Fibroblast of lung (primary cell): ENCODE results near the gene TCP10L. TPM values are rescaled to one million over a fixed set of nuclear protein-coding genes. Genes with fewer than 3 reads are reported as not detected.

ENCODE experiments used
- DNase-seq, 2 donors: peaks; one replicate each; pipeline versions ENCODE4 v3.0.0 to v3.0.0-alpha.2; 2010; ENCODE audit warnings: low read depth in 2 of 2
- H2AFZ ChIP-seq: 2 replicates; pipeline ENCODE4 v1.5.1; 2012; ENCODE audit warnings: low read length, control low read depth, inconsistent platforms
- H3K27ac ChIP-seq: 2 replicates; pipeline ENCODE4 v1.5.1; 2011; ENCODE audit warnings: low read length, control low read depth; ENCODE audit not compliant: insufficient read depth
- H3K27me3 ChIP-seq: 2 replicates; pipeline ENCODE4 v1.5.1; 2011; ENCODE audit warnings: mild to moderate bottlenecking, low read length; ENCODE audit not compliant: control insufficient read depth, insufficient read depth
- H3K36me3 ChIP-seq: 2 replicates; pipeline ENCODE4 v1.5.1; 2011; ENCODE audit warnings: low read length; ENCODE audit not compliant: control insufficient read depth, insufficient read depth
- H3K4me1 ChIP-seq: 2 replicates; pipeline ENCODE4 v1.5.1; 2011; ENCODE audit warnings: low read length; ENCODE audit not compliant: control insufficient read depth, insufficient read depth; ENCODE audit errors: extremely low read depth
- H3K4me2 ChIP-seq: 2 replicates; pipeline ENCODE4 v1.5.1; 2011; ENCODE audit warnings: low read length, control low read depth; ENCODE audit not compliant: insufficient read depth; ENCODE audit errors: extremely low read depth
- H3K4me3 ChIP-seq, 4 experiments: fragments of 200-600 bp in 1 of 4; sonication (generic) in 1 of 4; replicated peaks in 1 of 4; 2 replicates each; pipeline ENCODE4 v1.5.1; 2011 to 2016; ENCODE audit warnings: low read length in 4 of 4, low read depth in 3 of 4, mild to moderate bottlenecking in 3 of 4, control low read depth in 2 of 4, inconsistent platforms in 1 of 4, mixed read lengths in 1 of 4; ENCODE audit not compliant: insufficient read depth in 1 of 4; ENCODE audit errors: control extremely low read depth in 1 of 4
- H3K79me2 ChIP-seq: 2 replicates; pipeline ENCODE4 v1.5.1; 2012; ENCODE audit warnings: mild to moderate bottlenecking, low read length, inconsistent platforms; ENCODE audit not compliant: control insufficient read depth, insufficient read depth
- H3K9ac ChIP-seq: 2 replicates; pipeline ENCODE4 v1.5.1; 2011; ENCODE audit warnings: mild to moderate bottlenecking, low read length, control low read depth; ENCODE audit not compliant: insufficient read depth
- H3K9me3 ChIP-seq: 2 replicates; pipeline ENCODE4 v1.5.1; 2012; ENCODE audit warnings: low read depth, low read length; ENCODE audit not compliant: control insufficient read depth, insufficient read depth
- H4K20me1 ChIP-seq: 2 replicates; pipeline ENCODE4 v1.5.1; 2011; ENCODE audit warnings: low read length; ENCODE audit not compliant: control insufficient read depth, insufficient read depth; ENCODE audit errors: extremely low read depth
- CTCF ChIP-seq, 2 donors: IDR thresholded peaks in 1 of 2; conservative IDR thresholded peaks in 1 of 2; 1 replicate in 1 of 2; 2 replicates in 1 of 2; pipeline ENCODE4 v1.5.1; 2011 to 2012; ENCODE audit warnings: low read length in 2 of 2, control low read depth in 1 of 2, inconsistent platforms in 1 of 2, low read depth in 1 of 2, mild to moderate bottlenecking in 1 of 2
- EZH2 ChIP-seq: IDR thresholded peaks from 2 replicates; pipeline ENCODE4 v1.5.1; 2012; ENCODE audit warnings: low read length, control low read depth, mild to moderate bottlenecking; ENCODE audit errors: missing control alignments
- polyA plus RNA-seq, 2 donors: library from polyadenylated mRNA; depleted of rRNA in 1 of 2; stranded (reverse) in 1 of 2; unstranded in 1 of 2; fragments of >200 nt; gene quantifications; 2 replicates each; pipeline ENCODE4 v1.2.1, GENCODE V29; 2011 to 2012; ENCODE audit warnings: missing spikeins in 1 of 2
- total RNA-seq: library from RNA; depleted of rRNA; stranded (reverse); fragments of >200 nt; gene quantifications from 2 replicates; pipeline ENCODE4 v1.2.1, GENCODE V29; 2014

Gene TCP10L
- total and polyA plus RNA-seq, 2 donors (not counting 1 experiment from before 2014, with no cell fraction given) = 0.24 to 0.83 TPM

- H3K79me2 ChIP-seq = peaks cover 16% of the 10 kb centered on the region
- H3K9ac ChIP-seq = no peak overlapping the region
- no peak for TF ChIP-seq EZH2
- no peak for TF ChIP-seq CTCF (conservative IDR thresholded peaks at IDR 0.05 in 1 of 2, IDR thresholded peaks at IDR 0.05 in 1 of 2; ENCODE audit: low read depth in 1 of 2, low read length in 2 of 2)
- no peaks in the 10 kb centered on the region for H4K20me1 ChIP-seq
- no peaks in the 10 kb centered on the region for H3K27me3 ChIP-seq
- no peak overlapping the region for H3K27ac ChIP-seq
- H3K4me1 ChIP-seq = no peaks in the 10 kb centered on the region
- peak overlapping the region; percentile 75 to 94 (median 87) for H3K4me3 ChIP-seq
- no peaks in the 10 kb centered on the region for H3K9me3 ChIP-seq
- H3K4me2 ChIP-seq = peak overlapping the region; percentile 59
- H2AFZ ChIP-seq = peak overlapping the region; percentile 96
- DNase-seq = no peak
- H3K36me3 ChIP-seq = no peaks in the 10 kb centered on the region
Observed at GRCh38 chr21:32613436-32614043, 28.2 kb upstream of the TCP10L start.

GRCh38 chr21:32612999-32613337, 27.6 kb upstream of the TCP10L start:
- Histone ChIP-seq H3K27ac (peak overlapping the region; percentile 98), H4K20me1 (no peaks in the 10 kb centered on the region), H3K27me3 (no peaks in the 10 kb centered on the region), H3K4me3 (peak overlapping the region; percentile 75 to 94 (median 87)), H2AFZ (peak overlapping the region; percentile 96), H3K4me2 (peak overlapping the region; percentile 59), H3K9me3 (no peaks in the 10 kb centered on the region), H3K4me1 (no peaks in the 10 kb centered on the region), H3K9ac (peak overlapping the region; percentile 95), H3K79me2 (peaks cover 16% of the 10 kb centered on the region), H3K36me3 (no peaks in the 10 kb centered on the region)
- TF ChIP-seq CTCF (conservative IDR thresholded peaks at IDR 0.05 in 1 of 2, IDR thresholded peaks at IDR 0.05 in 1 of 2; ENCODE audit: low read depth in 1 of 2, low read length in 2 of 2) (no peak), EZH2 (no peak)
- no peak for DNase-seq

- peak within 1 kb of the TSS; percentile 98 for H3K27ac ChIP-seq
- DNase-seq = peak; percentile 96
Observed at GRCh38 chr21:32612075-32612998, 27.0 kb upstream of the TCP10L start, which contains the start of gene CFAP298. Gene CFAP298 (minus strand): TSS chr21:32612377. CDS start chr21:32612243, 134 bp downstream.

More at GRCh38 chr21:32612075-32612998, 27.0 kb upstream of the TCP10L start, which contains the start of gene CFAP298:
- Histone ChIP-seq H3K79me2 (peaks cover 16% of the 10 kb centered on the region), H3K36me3 (no peaks in the 10 kb centered on the region), H3K27me3 (no peaks in the 10 kb centered on the region), H3K4me3 (peak within 1 kb of the TSS; percentile 75 to 94 (median 87)), H3K4me2 (peak within 1 kb of the TSS; percentile 84), H3K9me3 (no peaks in the 10 kb centered on the region), H3K9ac (peak within 1 kb of the TSS; percentile 95), H3K4me1 (no peaks in the 10 kb centered on the region), H4K20me1 (no peaks in the 10 kb centered on the region), H2AFZ (peak within 1 kb of the TSS; percentile 96)
- TF ChIP-seq CTCF (conservative IDR thresholded peaks at IDR 0.05 in 1 of 2, IDR thresholded peaks at IDR 0.05 in 1 of 2; ENCODE audit: low read depth in 1 of 2, low read length in 2 of 2) (no peak), EZH2 (no peak)
